ENCODE measurements around the gene TRAPPC12.

Gene TRAPPC12

DNA sequence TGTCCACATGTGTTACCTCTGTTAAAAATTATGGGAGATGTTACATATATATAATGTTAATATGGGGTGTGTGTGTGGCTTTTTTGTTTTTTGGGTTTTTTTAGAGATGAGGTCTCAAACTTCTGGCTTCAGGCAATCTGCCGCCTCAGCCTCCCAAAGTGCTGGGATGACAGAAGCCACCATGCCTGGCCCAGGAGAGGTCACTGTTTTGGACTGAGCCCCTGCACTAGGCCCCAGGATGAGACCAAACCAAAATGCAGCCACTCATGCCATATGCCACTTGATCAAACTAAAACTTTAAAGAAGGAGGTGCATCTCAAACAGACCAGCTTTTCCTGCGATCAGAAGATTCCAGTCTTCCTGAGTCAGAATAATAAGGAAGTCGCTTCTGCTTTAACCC, 137.3 kb downstream of the TRAPPC12 start:
- no peak for DNase-seq

DNA sequence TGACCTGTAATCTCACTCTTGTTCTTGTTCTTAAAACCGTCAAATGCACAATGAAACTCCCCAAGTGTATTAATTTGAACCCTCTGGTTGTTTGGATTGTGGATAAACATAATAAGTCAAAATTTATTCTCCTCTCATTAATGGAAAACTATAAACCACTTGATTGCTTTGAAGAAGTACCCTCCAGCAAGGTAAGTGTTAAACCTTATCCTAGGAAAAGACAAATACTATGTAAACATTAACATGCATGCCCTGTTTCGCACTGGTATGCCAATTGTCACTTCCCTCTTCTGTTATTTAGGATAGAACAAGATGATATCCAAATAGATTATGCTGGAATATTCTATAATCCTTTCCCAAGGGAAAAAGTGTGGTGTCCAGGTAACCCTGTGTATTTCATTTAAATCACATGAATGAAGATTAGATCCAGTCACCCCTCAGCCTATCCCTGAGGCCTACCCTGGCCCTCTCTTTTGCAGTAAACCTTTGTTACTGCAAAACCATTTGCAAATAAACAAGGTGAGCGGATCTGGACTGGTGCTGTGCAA, 138.5 kb downstream of the TRAPPC12 start:
- DNase-seq, result no peak

DNA sequence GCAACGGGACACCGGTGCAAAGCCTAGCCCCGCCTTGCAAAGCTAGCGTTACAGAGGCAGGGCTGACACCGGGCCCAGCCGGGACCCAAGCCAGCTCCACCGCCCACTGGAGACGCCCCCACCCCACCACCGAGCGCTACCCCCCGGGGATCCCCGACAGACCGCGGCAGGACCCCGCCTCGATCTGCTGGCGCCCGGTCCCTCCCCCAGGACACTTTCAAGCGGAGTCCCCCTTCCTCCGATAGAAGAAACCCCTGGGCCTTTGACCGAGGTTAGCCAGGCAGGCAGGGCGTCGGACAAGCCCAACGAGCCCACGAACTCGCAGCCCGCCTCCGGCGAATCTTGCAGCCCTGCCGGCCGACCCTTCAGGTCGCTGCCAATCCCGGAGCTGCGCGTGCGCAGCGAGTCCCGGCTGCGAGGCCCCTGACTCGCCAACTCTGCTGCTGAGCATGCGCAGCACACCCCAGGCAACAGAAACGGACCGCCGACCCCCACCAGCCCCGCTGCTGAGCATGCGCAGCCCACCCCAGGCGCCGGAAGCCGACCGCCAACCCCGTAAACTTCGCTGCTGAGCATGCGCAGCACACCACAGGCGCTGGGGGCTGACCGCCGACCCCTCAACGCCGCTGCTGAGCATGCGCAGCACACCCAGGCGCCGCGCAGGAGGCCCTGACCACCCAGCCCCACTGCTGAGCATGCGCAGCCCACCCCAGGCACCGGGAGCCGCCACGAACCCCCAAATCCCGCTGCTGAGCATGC, 139.2 kb downstream of the TRAPPC12 start:
- DNase-seq, result peak; percentile 96

DNA sequence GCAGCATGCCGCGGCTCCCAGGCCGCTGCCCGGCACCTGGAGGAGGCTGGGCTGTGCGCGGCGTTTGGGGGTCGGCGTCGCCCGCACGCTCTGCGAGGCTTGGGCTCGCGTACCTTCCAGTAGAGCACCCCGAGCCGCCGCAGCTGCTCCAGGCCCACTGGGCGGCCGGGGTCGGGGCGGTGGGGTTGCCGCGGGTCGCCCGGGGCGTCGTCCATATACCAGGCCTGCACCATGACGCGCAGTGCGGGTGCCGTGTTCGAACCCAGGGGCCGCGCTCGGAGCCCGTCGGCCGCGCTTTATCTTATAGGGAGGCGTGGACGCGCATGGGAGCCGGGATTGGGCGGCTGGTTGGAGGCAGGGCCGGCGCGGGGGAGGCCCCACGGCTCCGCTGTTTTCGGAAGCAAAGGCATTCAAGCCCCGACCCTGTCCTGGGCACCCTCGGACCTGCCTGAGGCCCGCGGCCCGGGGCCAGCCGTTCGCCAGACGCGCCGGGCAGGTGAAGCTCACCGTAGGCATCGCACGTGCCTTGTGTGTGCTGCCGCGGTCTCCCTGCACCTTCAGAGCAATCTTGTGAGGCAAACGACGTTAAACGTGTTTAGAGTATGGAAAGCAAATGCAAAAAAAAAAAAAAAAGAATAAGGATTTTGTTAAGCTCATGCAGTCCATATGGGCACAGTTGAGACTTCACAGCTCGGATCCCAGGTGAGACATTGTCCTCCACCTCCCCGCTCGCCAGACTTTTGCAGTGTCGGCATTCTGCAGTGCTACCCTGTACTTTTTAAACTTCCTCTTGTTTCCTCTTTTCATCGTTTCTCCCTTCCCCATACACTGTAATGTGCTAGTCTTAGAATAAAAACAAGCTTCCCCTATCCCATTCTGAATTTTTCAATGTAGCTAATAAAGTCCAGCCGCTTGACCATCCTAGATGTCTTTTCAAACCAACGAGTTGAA, 140.0 kb downstream of the TRAPPC12 start, which contains the start of gene ADI1:
Gene ADI1 (minus strand): TSS at position 277 of the 951 bp plus-strand sequence. CDS start 44 bp downstream, at position 233.
- DNase-seq, result peak; percentile 64

DNA sequence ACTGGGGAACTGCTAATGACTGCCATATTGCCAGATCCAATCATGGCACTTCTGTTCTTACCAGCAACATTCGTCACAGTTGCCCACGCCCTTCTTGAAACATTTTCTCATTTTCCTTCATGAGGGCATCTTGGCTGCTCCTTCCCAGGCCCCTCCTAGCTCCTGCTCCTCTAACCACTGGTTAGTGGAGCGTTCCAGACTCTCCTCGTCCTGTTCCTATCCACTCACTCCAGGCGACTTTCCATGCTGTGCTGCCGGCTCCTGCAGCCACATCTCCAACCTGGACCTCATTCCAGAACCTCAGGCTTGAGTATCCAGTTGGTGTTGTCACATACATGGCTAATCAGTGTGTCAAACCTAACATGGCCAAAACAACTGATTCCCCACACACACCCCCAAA, 141.1 kb downstream of the TRAPPC12 start:
- DNase-seq, result no peak

DNA sequence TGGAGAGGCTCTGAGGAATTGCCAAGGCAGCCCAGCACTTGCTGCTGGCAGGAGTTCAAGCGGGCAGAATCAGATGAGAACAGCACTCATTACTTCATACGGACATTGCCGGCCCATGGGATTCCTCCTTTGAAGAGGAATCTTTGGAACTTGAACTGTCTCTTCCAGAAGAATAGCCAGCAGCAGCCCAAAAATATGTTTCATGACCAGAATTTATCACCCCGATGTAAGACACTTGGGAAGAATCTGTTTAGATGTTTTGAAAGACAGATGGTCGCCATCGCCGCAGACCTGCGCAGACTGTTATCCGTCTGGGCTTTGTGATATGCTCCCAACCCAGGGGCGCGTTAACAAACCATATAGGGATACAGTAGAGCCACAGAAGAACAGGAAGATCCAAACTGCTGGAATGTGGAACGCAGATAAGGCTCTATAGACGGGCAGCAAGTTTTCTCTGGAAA, 143.5 kb downstream of the TRAPPC12 start:
- no peak for DNase-seq

DNA sequence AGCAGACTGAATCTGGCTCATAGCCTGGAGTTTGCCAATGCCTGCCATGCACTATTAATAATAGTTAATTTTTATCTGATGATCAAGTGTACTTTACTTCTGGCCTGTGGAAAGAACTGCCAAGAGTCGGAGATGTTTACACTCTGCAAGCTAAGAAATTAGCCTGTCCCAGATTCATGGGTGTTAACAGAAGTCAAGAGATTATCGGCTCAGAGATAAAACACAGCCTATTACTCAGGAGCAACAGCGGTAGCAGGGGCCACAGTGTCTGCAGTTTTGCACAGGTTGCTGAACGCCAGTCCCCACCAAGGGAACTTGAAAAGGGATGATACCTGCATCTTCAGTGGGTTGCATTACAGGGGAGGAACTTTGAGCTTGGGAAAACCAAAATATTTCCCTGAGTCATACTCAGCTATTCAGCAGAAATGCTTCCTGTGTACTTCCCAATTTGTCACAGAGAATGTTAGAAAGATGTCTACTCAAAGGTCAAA, 144.1 kb downstream of the TRAPPC12 start:
- DNase-seq, result no peak

DNA sequence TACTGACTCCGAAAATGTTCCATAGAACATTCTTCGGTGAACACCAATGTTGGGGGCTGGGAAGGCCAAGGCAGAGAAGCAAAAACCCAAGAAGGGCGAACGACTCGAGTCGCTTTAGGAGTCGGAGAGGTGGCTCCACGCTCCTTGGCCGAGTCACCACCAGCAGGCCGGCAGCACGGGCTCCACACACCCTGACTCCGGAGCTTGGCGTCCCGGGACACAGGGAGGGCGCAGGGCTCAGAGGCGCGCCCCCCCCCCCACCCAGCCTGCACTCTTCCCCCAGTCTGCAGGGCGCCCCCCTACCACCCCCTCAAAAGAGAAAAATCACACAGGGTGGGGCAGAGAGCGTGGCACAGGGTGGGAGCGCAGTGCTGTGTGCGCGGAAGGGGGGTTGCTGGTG, 147.4 kb downstream of the TRAPPC12 start:
- DNase-seq, result no peak

DNA sequence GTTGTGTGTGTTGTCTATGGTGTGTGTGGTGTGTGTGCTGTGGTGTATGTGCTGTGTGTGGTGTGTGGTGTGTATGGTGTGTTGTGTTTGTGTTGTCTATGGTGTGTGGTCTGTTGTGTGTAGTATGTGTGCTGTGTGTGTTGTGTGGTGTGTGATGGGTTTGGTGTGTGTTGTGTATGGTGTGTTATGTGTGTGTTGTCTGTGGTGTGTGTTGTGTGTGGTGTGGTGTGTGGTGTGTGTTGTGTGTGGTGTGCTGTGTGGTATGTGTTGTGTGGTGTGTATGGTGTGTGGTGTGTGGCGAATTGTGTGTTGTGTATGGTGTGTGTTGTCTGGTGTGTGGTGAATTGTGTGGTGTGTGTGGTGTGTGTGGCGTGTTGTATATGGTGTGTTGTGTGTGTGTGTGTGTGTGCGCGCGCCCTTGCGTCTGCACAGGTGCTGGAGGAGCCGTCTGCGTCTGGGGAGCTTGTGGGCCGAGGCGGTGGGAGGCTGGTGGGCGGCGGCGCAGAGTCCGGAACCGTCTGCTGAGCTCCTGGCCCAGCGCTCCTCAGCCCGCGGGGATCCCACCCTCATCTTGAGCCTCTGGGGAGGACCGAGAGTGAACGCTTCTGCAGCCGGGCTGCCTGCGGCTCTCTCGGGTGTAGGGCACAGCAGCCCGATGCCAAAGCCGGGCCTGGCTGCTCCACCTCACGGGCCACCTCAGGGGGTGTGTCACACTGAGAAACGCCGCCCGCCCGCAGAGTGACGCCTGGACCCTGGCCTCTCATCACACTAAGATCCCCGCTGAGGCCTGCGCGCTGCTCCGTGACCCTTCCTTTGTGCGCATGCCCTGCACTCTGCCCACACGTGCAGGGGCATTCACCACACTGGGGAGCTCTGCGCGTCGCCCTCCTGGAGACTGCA, 148.6 kb downstream of the TRAPPC12 start:
- DNase-seq, result no peak

All from midbrain (tissue), 1 donor.